ENCODE results near the gene HTATSF1.

Gene HTATSF1

DNA sequence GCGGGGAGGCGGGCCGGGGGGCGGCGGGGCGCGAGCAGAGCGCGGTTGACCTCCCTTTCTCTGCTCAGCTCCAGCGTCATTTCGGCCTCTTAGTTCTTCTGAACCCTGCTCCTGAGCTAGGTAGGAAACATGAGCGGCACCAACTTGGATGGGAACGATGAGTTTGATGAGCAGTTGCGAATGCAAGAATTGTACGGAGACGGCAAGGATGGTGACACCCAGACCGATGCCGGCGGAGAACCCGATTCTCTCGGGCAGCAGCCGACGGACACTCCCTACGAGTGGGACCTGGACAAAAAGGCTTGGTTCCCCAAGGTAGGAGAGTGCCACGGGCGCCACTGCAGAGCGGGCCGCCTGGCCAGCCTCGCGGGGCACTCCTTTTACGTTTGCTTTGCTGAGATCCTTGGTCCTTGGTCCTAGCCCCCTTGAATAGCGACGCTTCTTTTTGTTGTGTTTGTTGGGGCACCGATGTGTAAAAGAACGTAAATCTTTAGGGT lies at the start of gene HTATSF1:
HTATSF1 (plus strand) TSS at position 37 of the 497 bp plus-strand sequence; CDS start at position 130, 93 bp downstream.
- no peak for DNase-seq (ENCODE audit: low read depth in 2 of 2)

DNA sequence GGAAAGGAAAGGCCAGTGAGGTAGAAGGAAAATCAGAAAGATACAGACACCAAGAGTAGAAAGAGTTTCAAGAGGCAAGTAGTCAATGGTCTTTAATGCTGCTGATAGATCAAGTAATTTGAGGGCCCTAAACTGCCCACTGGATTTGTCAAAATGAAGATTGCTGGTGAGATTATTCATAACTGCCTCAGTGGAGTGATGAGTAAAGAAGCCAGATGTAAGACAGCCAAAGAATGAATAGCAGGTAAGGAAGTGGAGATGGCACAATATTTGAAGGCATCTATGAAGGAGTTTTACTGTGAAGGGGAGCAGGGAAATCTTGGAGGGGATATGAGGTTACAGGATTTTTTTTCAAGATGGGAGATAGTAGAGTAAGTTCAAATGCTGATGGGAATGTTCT lies 49.4 kb upstream of the HTATSF1 start:
- DNase-seq (ENCODE audit: low read depth in 2 of 2) = no peak

GRCh38 chrX:136450050-136450830 lies 47.2 kb upstream of the HTATSF1 start:
- no peak for DNase-seq (ENCODE audit: low read depth in 2 of 2)

GRCh38 chrX:136452614-136453013 lies 44.8 kb upstream of the HTATSF1 start:
- no peak for DNase-seq (ENCODE audit: low read depth in 2 of 2)

- no peak for DNase-seq (ENCODE audit: low read depth in 2 of 2)
These were observed 44.3 kb upstream of the HTATSF1 start for GRCh38 chrX:136453114-136453513.

DNA sequence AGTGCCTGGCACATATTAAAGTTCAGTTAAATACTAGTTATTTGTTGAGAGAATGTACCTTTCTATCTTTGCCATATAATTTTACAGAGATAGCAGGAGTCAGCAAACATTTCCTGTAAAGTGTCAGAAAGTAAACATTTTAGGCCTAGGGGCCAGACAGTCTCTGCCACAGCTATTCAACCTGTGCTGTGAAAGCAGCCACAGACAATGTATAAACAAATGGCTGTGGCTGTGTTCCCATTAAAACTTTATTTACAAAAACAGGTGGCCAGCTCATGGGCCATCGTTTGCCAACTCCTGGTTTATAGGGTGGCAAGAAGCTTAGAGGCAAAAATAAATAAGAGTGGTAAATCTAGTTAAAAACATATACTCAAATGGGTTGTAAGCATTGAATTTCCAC lies 43.6 kb upstream of the HTATSF1 start:
- no peak for DNase-seq (ENCODE audit: low read depth in 2 of 2)

DNA sequence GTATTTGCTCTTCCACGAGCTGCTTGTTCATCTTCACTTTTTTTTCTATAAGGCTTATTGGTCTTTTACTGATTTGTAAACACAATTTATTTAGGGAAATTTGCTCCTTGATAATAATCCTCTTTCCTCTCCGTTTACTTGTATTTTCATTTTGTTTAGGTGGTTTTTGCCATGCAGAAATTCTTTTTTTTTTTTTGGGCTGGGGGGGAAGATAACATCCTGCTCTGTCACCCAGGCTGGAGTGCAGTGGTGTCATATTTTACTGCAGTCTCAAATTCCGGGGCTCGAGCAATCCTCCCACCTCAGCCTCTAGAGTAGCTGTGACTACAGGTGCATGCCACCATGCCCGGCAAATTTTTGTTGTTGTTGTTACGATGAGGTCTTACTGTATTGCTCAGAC lies 41.3 kb upstream of the HTATSF1 start:
- no peak for DNase-seq (ENCODE audit: low read depth in 2 of 2)

DNA sequence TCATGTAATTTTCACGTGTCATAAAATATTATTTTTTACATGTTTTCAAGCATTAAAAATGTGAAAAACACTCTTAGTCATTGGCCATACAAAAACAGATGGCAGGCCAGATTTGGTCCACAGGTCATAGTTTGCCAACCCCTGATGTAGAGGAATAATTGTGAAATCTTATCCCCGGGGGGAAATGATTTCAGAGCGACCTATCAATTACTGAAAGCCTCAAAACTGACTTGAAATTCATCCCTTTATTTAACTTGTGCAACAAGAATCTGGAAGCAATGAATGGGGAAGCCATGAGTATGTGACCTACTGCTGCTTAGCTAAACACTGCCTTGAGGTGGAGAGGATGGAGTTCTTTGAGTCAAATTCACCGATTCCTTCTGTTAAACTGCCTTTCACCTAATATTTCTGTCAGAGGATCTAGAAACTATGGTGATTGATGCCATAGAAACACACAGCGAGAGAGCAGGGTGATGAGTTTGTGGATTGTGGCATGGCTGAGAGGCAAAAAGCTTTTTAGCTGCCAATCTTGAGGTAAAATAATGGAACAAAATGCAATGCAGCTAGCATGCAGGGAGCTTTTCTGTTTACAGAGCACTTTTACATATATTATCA lies 40.0 kb upstream of the HTATSF1 start:
- DNase-seq (ENCODE audit: low read depth in 2 of 2) = no peak

DNA sequence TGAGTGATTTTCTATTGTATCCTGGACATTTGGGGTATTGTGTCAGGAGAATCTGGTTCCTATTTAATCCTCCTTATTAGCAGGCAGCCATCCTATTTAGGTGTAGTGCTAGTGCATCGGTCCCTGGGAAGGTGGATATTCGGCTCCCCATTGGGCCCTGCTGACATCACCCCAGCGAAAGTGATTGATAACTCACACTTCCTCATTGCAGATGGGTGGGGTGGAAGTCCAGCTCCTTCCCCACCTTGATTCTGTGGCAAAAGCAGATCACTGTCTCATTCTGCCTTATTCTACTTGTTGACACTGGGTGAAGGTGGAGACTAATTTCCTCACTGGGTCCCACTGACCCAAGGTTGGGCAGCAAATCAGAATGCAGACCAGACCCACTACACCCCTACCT lies 32.8 kb upstream of the HTATSF1 start:
- no peak for DNase-seq (ENCODE audit: low read depth in 2 of 2)

DNA sequence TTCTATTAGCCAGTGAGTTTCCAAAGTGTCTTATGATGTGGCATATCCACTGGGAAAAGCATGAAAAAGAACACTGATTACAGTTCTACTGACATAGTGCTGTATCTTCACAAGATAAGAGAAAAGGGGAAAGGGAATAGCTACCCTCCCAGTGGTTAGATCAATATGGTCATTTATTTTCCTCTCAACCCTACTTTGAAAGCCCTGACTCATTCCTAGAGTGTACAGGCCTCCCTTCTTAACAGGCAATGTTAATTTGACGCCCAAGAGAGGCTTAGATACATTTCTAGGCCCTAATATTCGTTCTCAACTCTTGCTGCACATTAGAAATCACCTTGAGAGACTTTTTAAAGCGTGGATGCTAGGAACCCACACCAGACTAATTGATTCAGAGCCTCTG lies 30.1 kb upstream of the HTATSF1 start:
- DNase-seq (ENCODE audit: low read depth in 2 of 2) = no peak

GRCh38 chrX:136468391-136469103 lies 28.8 kb upstream of the HTATSF1 start:
- DNase-seq (ENCODE audit: low read depth in 2 of 2) = no peak

DNA sequence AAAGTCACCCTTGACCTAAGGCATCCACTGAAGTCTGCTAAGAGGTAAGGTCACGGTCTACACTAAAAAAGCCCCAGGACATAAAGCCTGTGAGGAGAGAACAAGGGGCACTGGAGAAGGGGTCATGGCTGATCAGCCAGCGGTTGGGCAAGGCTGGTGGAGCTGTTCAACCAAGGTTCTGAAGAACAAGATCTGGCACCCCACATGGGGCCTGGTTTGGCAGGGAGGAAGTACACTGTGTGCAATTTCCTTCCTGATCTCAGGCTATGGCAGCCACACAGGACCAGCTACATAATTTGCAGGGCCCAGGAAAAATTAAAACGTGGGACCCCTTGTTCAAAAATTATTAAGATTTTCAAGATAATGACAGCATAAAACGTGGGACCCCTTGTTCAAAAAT lies 23.7 kb upstream of the HTATSF1 start:
- DNase-seq (ENCODE audit: low read depth in 2 of 2) = no peak

DNA sequence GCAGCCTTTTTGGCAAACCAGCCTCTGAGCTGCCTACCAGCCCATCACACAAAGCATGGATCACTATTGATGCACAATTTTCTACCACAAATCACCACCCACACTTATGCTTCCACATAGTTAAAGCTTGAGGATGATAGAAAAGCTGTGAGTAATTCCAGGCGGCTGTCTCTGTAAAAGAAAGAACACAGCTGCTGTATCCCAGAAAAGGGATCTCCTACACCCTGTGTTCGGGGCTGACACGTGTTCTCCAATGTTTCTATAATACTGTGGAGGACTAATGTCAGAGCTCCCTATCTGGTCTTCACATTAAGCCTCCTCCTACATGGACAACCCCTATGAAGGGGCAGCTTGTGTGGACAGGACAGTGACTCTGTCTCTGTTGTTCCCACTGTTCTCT lies 22.2 kb upstream of the HTATSF1 start:
- DNase-seq (ENCODE audit: low read depth in 2 of 2) = no peak

DNA sequence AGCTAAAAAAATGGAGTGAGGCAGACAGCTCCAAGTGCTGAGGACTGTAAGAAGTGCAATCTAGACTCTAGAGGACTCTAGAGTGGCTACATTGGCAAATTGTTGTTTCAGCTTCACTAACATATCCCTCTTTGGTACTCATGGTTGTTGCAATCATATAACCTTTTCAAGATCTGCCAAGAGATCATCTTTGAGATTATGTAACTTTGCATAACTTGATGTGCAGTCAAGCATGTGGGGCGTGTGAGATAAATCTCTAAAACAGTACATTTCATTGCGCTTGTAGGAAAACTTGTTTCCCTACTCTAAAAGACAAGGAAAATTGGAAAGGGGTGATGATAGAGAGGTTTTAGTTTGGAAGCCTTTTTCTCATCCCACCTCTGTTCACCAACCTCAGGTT lies 20.9 kb upstream of the HTATSF1 start:
- DNase-seq (ENCODE audit: low read depth in 2 of 2) = no peak

DNA sequence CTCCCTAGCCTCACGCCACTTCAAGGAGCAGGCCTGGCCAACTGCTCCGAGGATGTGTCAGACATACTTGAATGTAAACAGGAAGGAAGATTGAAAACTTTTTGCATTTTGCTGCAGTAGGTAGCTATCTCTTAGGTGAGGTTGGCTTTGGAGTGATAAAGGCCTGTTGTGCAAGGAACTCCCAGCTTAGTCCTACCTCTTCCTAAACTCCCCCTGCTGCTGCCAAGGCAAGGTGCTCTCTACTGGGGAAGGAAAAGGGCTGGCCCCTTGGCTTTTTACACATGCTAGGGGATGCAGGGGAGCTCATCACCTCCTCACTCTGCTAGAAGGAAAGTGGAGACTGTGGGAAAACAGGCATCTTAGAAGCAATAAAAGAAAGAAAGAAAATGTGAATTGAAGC lies 20.4 kb upstream of the HTATSF1 start:
- peak in 1 of 2 experiments; percentile 2 for DNase-seq (ENCODE audit: low read depth in 2 of 2)

DNA sequence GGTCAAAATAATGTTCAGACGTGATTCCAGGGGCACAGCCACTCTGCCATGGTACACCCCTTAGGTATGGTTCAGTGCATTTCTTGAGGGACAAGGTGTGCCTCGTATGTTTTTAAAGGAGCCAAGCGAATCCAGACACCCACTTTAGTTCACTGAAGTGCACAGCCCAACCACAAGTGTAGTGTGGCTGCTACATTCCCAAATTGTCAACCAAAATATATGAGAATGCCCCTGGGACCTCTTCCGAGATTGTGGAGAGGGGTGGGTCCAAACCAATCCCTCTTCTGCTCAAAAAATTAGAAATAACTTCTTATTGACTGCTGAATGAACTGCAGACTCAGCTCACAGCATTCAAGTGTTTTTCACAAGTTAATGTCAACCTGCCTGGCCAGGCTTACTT lies 17.0 kb upstream of the HTATSF1 start:
- no peak for DNase-seq (ENCODE audit: low read depth in 2 of 2)

DNA sequence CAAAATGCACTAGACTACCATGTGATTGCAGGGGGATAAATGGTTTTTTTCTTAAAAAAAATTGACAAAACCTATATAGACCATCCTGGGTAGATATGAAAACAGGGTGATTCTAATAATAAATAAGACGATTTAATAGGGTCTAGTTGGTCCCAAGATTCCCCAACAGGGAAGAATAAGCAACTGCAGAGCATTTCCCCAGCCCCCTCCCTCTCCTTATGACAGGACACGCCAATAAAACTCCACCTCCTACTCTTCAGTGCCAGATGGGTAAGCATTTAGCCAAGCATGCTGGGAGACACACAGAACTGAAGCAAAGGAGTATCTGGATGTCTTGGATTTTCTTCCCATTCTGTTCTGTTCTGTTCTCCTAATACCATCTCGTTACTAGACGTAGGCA lies 9.7 kb upstream of the HTATSF1 start, which contains the start of gene BRS3:
BRS3 (plus strand) TSS at position 301 of the 400 bp plus-strand sequence. CDS start 168 bp downstream, outside the sequence.
- no peak for DNase-seq (ENCODE audit: low read depth in 2 of 2)

DNA sequence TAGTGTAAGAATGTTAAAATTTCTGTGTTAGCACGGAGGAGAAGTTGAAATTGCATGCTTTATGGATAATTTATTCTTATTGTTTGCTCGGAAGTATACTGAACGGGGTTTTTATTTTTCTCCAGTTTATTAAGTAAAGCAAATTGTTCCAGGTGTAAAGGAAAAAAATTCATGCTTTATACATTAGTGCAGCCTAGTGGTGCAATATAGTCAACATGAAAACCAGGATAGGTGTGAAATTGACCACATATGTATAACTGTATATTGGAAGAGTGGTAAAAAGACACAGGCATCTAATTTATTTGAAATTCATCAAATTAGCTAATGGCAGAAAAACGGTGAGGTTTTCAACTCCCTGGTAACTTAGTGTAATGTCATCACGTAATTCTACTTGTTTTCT lies 8.7 kb upstream of the HTATSF1 start:
- DNase-seq (ENCODE audit: low read depth in 2 of 2) = no peak

DNA sequence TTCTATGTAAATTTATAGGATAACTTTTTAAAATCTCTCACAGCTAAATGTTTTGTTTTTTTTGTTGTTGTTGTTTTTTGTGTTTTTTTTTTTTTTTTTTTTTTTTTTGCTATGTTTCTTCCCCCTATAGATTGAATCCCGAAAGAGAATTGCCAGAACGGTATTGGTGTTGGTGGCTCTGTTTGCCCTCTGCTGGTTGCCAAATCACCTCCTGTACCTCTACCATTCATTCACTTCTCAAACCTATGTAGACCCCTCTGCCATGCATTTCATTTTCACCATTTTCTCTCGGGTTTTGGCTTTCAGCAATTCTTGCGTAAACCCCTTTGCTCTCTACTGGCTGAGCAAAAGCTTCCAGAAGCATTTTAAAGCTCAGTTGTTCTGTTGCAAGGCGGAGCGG lies 5.6 kb upstream of the HTATSF1 start:
- DNase-seq (ENCODE audit: low read depth in 2 of 2) = no peak

DNA sequence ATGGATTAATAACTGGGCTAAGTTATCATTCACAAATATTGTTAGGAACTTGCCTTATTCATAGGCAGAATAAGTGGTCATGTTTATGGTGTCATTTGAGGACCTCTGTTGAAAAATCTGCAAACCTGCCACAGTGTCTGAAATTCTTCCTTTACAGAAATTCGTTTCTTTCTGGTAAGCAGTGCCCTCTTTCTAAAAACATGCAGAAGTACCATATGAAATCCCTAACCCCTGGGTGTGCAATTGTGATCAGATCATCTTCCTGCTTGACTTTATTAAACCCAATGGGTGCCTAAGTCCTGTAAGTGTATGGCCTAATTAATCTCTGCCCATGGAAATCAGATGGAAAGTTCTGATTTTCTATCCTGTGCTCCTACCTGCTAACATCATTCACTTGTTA lies 4.4 kb upstream of the HTATSF1 start:
- DNase-seq (ENCODE audit: low read depth in 2 of 2) = no peak

- no peak for DNase-seq (ENCODE audit: low read depth in 2 of 2)
These were observed 2.3 kb upstream of the HTATSF1 start for GRCh38 chrX:136495043-136495442.

- DNase-seq (ENCODE audit: low read depth in 2 of 2) = no peak
These were observed 1.1 kb upstream of the HTATSF1 start for GRCh38 chrX:136496186-136496763.
